HUES64 (cell line): ENCODE data around the gene MGAT5.

Experiments
- H3K27ac ChIP-seq: 2 replicates; pipeline ENCODE4 v1.7.0; 2013; ENCODE audit warnings: low read depth, low read length, inconsistent platforms
- H3K27me3 ChIP-seq: 2 replicates; pipeline ENCODE4 v1.6.1; 2013; ENCODE audit warnings: mild to moderate bottlenecking, low read length; ENCODE audit not compliant: insufficient read depth
- H3K36me3 ChIP-seq: 2 replicates; pipeline ENCODE4 v1.6.1; 2013; ENCODE audit warnings: mild to moderate bottlenecking, low read length; ENCODE audit not compliant: insufficient read depth
- H3K4me1 ChIP-seq: 2 replicates; pipeline ENCODE4 v1.6.1; 2013; ENCODE audit warnings: mild to moderate bottlenecking, low read length, moderate library complexity; ENCODE audit not compliant: insufficient read depth
- H3K4me3 ChIP-seq: 2 replicates; pipeline ENCODE4 v1.5.1; 2013; ENCODE audit warnings: mild to moderate bottlenecking, low read length, moderate library complexity
- H3K9ac ChIP-seq: 2 replicates; pipeline ENCODE4 v1.6.1; 2013; ENCODE audit warnings: mild to moderate bottlenecking, low read depth, low read length
- H3K9me3 ChIP-seq: 2 replicates; pipeline ENCODE4 v1.6.1; 2013; ENCODE audit warnings: low read depth, low read length; ENCODE audit not compliant: insufficient read depth
- WGBS: fragments of 150-250, 120-280 bp; methylation state at CpG from one replicate; pipeline ENCODE4 v1.1.7; 2013; ENCODE audit warnings: missing lambda C conversion rate; 5-methylcytosine and 5-hydroxymethylcytosine counted together

MGAT5 gene

GRCh38 chr2:134256956-134257355, 3.1 kb downstream of the MGAT5 start:
- peaks cover 14% of the 10 kb centered on the region for H3K36me3 ChIP-seq
- peaks cover 21% of the 10 kb centered on the region for H3K4me1 ChIP-seq
- no peaks in the 10 kb centered on the region for H3K9me3 ChIP-seq
- H3K9ac ChIP-seq: no peak overlapping the region
- no peak overlapping the region for H3K4me3 ChIP-seq
- 94% methylated on average over 2 of the region's 2 CpGs for WGBS
- no peaks in the 10 kb centered on the region for H3K27me3 ChIP-seq
- no peak overlapping the region for H3K27ac ChIP-seq

- peaks cover 14% of the 10 kb centered on the region for H3K36me3 ChIP-seq
- H3K4me1 ChIP-seq: peaks cover 21% of the 10 kb centered on the region
- H3K4me3 ChIP-seq: no peak overlapping the region
- H3K27ac ChIP-seq: no peak overlapping the region
- no peaks in the 10 kb centered on the region for H3K9me3 ChIP-seq
- H3K27me3 ChIP-seq: no peaks in the 10 kb centered on the region
- H3K9ac ChIP-seq: no peak overlapping the region
Measured at GRCh38 chr2:134257509-134257908, 3.6 kb downstream of the MGAT5 start.

DNA sequence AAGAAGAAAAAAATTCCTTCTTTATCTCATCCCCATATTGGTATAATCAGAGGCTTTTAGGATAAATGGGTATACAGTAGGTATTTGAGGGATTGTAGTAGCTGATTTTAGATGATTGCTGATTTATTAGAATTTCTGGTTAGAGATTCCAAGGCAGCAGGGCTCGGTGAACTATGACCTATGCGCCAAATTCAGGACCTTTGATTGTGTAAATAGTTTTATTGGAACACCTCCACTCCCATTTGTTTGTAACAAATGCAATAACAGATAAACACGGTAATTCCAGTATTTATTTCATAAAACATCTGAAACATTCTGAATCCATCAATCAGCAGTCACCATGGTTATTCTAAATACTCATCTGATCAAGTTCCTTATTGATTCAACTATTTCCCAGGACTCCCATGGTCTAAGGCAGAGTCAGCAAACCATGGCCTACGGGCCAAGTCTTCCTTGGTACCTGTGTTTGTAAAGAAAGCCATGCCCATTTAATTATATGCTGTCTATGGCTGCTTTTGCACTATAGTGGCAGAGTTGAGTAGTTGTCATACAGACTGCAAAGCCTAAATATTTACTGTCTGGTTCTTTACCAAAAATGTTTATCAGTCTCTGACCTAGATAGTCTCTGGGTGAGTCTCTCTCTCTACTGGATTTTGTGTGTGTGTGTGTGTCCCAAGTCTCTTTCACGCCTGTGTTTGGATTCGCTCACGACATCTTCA, 4.3 kb downstream of the MGAT5 start:
- H3K27me3 ChIP-seq: no peaks in the 10 kb centered on the region
- H3K36me3 ChIP-seq: peaks cover 14% of the 10 kb centered on the region
- H3K9ac ChIP-seq: no peak overlapping the region
- H3K4me1 ChIP-seq: peaks cover 21% of the 10 kb centered on the region
- H3K27ac ChIP-seq: no peak overlapping the region
- no peak overlapping the region for H3K4me3 ChIP-seq
- 95% methylated on average over 7 of the region's 7 CpGs for WGBS
- H3K9me3 ChIP-seq: no peaks in the 10 kb centered on the region

GRCh38 chr2:134258684-134259388, 5.0 kb downstream of the MGAT5 start:
- H3K9ac ChIP-seq: no peak overlapping the region
- 92% methylated on average over 7 of the region's 7 CpGs for WGBS
- peaks cover 21% of the 10 kb centered on the region for H3K4me1 ChIP-seq
- no peak overlapping the region for H3K4me3 ChIP-seq
- peaks cover 14% of the 10 kb centered on the region for H3K36me3 ChIP-seq
- H3K9me3 ChIP-seq: no peaks in the 10 kb centered on the region
- no peak overlapping the region for H3K27ac ChIP-seq
- H3K27me3 ChIP-seq: no peaks in the 10 kb centered on the region

DNA sequence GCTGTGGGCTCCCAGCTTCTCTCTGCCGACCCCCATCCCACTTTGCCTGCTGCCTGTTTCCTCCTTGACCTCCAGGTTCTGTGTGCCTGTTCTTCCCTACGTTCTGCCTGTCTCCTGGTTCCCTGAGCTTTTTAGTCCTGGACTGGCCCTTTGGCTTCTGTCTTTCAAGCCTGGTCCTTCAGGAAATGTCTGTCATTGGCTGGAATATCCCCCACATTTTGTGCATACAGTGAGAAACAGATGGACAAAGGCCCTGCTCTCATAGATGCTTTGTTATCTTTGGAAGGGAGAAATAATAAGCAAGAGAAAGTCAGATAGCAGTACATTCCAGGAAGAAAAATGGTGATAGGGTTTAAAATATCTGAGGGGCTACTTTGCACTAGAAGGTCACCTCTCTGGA, 5.7 kb downstream of the MGAT5 start:
- Histone ChIP-seq H3K27ac (no peak overlapping the region), H3K4me3 (no peak overlapping the region), H3K9me3 (no peaks in the 10 kb centered on the region), H3K36me3 (peaks cover 8% of the 10 kb centered on the region), H3K27me3 (no peaks in the 10 kb centered on the region), H3K9ac (no peak overlapping the region), H3K4me1 (peaks cover 21% of the 10 kb centered on the region)
- WGBS: 90% methylated on average over 2 of the region's 2 CpGs

DNA sequence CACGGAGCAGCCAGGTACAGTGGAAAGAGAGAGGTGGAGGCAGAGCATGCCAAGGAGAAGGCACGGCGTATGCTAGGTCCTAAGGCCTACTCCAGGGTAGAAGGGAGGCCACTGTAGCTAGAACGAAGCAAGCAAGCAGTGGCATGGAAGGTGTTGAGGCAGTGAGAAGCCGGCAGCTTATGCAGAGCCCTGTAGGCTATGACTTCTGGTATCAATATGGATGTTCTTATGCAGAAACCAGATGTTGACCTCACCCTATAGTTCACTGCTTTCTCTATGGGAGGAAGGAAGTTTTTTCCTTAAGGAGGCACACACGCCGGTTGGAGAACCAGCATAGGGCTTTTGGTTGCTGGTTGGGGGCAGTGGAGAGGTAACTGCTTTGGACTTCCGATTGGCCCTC, 6.1 kb downstream of the MGAT5 start:
- Histone ChIP-seq H3K9me3 (no peaks in the 10 kb centered on the region), H3K4me3 (no peak overlapping the region), H3K27ac (no peak overlapping the region), H3K27me3 (no peaks in the 10 kb centered on the region), H3K9ac (no peak overlapping the region), H3K4me1 (peaks cover 21% of the 10 kb centered on the region), H3K36me3 (peaks cover 4% of the 10 kb centered on the region; the same call in 1 of the 2 replicates)
- 94% methylated on average over 8 of the region's 8 CpGs for WGBS

- Histone ChIP-seq H3K27me3 (no peaks in the 10 kb centered on the region), H3K4me3 (no peak overlapping the region), H3K9me3 (no peaks in the 10 kb centered on the region), H3K36me3 (peaks cover under 1% of the 10 kb centered on the region; the same call in 1 of the 2 replicates), H3K4me1 (peaks cover 21% of the 10 kb centered on the region), H3K9ac (no peak overlapping the region), H3K27ac (no peak overlapping the region)
- 89% methylated on average over 2 of the region's 2 CpGs for WGBS
Measured at GRCh38 chr2:134260713-134261112, 6.8 kb downstream of the MGAT5 start.

GRCh38 chr2:134261398-134262131, 7.7 kb downstream of the MGAT5 start:
- H3K4me3 ChIP-seq: no peak overlapping the region
- peak overlapping the region; percentile 46; the same call in 1 of the 2 replicates for H3K27ac ChIP-seq
- 86% methylated on average over 3 of the region's 6 CpGs for whole genome bisulfite sequencing

DNA sequence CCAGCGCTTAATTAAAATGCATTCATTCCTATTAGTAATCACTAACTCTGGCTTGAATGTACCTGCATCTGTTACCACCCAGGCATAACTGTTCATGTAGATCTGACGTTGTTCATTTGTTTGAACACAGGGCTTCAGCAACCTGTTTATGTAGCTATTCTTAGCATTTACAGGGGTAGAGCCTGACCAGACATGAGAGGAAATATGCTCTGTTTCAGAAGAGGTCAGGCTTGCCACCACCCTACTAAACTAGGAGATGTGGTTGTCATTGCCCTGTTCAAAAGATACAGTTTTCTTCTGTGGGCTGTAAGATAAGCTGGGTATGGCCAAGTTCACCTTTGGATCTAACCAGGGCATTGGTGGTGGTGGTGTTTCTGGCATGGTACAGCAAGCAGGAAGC, 8.8 kb downstream of the MGAT5 start:
- Histone ChIP-seq H3K9ac (no peak overlapping the region), H3K4me1 (peaks cover 21% of the 10 kb centered on the region), H3K36me3 (no peaks in the 10 kb centered on the region), H3K27me3 (no peaks in the 10 kb centered on the region), H3K4me3 (no peak overlapping the region), H3K9me3 (no peaks in the 10 kb centered on the region), H3K27ac (no peak overlapping the region)
- WGBS: 98% methylated on average over 2 of the region's 2 CpGs

More at GRCh38 chr2:134261398-134262131, 7.7 kb downstream of the MGAT5 start:
- H3K36me3 ChIP-seq: no peaks in the 10 kb centered on the region
- H3K9me3 ChIP-seq: no peaks in the 10 kb centered on the region
- no peak overlapping the region for H3K9ac ChIP-seq
- H3K27me3 ChIP-seq: no peaks in the 10 kb centered on the region
- H3K4me1 ChIP-seq: peaks cover 21% of the 10 kb centered on the region

- Histone ChIP-seq H3K9me3 (no peaks in the 10 kb centered on the region), H3K4me1 (no peaks in the 10 kb centered on the region), H3K27me3 (no peaks in the 10 kb centered on the region), H3K4me3 (no peak overlapping the region), H3K36me3 (peaks cover 13% of the 10 kb centered on the region), H3K9ac (no peak overlapping the region), H3K27ac (no peak overlapping the region)
- 95% methylated on average over 5 of the region's 5 CpGs for WGBS
Measured at GRCh38 chr2:134268265-134268664, 14.4 kb downstream of the MGAT5 start.

DNA sequence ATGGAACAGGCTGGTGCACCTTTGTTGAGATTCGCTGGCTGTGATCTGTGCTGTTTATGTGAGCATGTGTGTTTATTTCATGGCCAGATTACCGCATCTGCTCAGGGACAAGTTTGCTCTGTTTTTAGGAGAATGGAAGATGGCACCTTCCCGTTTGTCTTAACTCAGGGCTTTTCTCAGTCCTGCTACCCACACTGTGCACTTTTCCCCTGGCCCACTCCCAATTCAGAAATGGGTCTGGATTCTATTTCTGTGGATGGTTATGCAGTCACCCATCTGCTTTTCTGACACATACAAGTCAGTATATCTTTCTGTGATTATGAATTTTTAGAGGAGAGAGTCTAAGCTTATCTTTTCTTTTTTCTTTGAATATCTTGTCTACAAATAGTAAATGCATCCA, 15.4 kb downstream of the MGAT5 start:
- 97% methylated on average over 3 of the region's 3 CpGs for WGBS
- no peaks in the 10 kb centered on the region for H3K27me3 ChIP-seq
- H3K4me3 ChIP-seq: no peak overlapping the region
- H3K9me3 ChIP-seq: no peaks in the 10 kb centered on the region
- no peak overlapping the region for H3K27ac ChIP-seq
- H3K4me1 ChIP-seq: no peaks in the 10 kb centered on the region
- H3K9ac ChIP-seq: no peak overlapping the region
- peaks cover 13% of the 10 kb centered on the region for H3K36me3 ChIP-seq
